Measurements from ENCODE around the gene KRIT1.
A peak's percentile ranks its signal among the peaks of the same experiment; 100 is the strongest.

Gene KRIT1

GRCh38 chr7:92246360-92247101, 817 bp upstream of the KRIT1 start:
- ATAC-seq, result peak; percentile 56
- TF ChIP-seq ZC3H10 (CRISPR knock-in tag; IDR thresholded peaks at IDR 0.05) (no peak), TSHZ2 (CRISPR knock-in tag; IDR thresholded peaks at IDR 0.05) (no peak), ZNF565 (CRISPR knock-in tag; conservative IDR thresholded peaks at IDR 0.05; ENCODE audit: low read depth) (no peak), ZNF8 (CRISPR knock-in tag; IDR thresholded peaks at IDR 0.05) (no peak), ARNTL (CRISPR knock-in tag; IDR thresholded peaks at IDR 0.05; ENCODE audit: borderline replicate concordance, low read depth) (no peak), ZFP3 (CRISPR knock-in tag; IDR thresholded peaks at IDR 0.05) (no peak), PATZ1 (CRISPR knock-in tag; IDR thresholded peaks at IDR 0.05; ENCODE audit: borderline replicate concordance) (no peak)

- ATAC-seq, result peak; percentile 10
- peak; percentile 10; the same call in 1 of the 2 replicates for TF ChIP-seq ZNF70 (CRISPR knock-in tag; IDR thresholded peaks at IDR 0.05)
- no peak for TF ChIP-seq TOX (CRISPR knock-in tag; IDR thresholded peaks at IDR 0.05; ENCODE audit: borderline replicate concordance)
Measured at GRCh38 chr7:92244808-92245486, 767 bp downstream of the KRIT1 start.

- ATAC-seq, result no peak
- TF ChIP-seq CSDC2 (CRISPR knock-in tag; IDR thresholded peaks at IDR 0.05) (no peak), ZFP30 (CRISPR knock-in tag; IDR thresholded peaks at IDR 0.05) (no peak), ARNTL (CRISPR knock-in tag; IDR thresholded peaks at IDR 0.05; ENCODE audit: borderline replicate concordance, low read depth) (no peak), GLIS3 (CRISPR knock-in tag; IDR thresholded peaks at IDR 0.05) (no peak), ESRRG (CRISPR knock-in tag; IDR thresholded peaks at IDR 0.05) (no peak), CSRNP3 (CRISPR knock-in tag; IDR thresholded peaks at IDR 0.05) (no peak), RARB (CRISPR knock-in tag; IDR thresholded peaks at IDR 0.05) (no peak), ZNF70 (CRISPR knock-in tag; IDR thresholded peaks at IDR 0.05) (no peak), POU6F1 (CRISPR knock-in tag; IDR thresholded peaks at IDR 0.05; ENCODE audit: borderline replicate concordance, low read depth) (no peak), TOX (CRISPR knock-in tag; IDR thresholded peaks at IDR 0.05; ENCODE audit: borderline replicate concordance) (no peak), TCF4 (CRISPR knock-in tag; IDR thresholded peaks at IDR 0.05; ENCODE audit: borderline replicate concordance) (no peak), PPARA (CRISPR knock-in tag; IDR thresholded peaks at IDR 0.05; ENCODE audit: borderline replicate concordance) (no peak), ISL1 (CRISPR knock-in tag; IDR thresholded peaks at IDR 0.05) (no peak), ZFP3 (CRISPR knock-in tag; IDR thresholded peaks at IDR 0.05) (no peak), SNAI2 (CRISPR knock-in tag; IDR thresholded peaks at IDR 0.05) (no peak), ZNF565 (CRISPR knock-in tag; conservative IDR thresholded peaks at IDR 0.05; ENCODE audit: low read depth) (no peak), ZNF8 (CRISPR knock-in tag; IDR thresholded peaks at IDR 0.05) (no peak), TSHZ2 (CRISPR knock-in tag; IDR thresholded peaks at IDR 0.05) (no peak), BACH2 (CRISPR knock-in tag; IDR thresholded peaks at IDR 0.05; ENCODE audit: borderline replicate concordance) (no peak)
Measured at GRCh38 chr7:92242972-92243371, 2.7 kb downstream of the KRIT1 start.

Measured in SK-N-SH treated with all-trans-retinoic acid at 6 μM for 48 hours (cell line).